Common myeloid progenitor, CD34-positive (primary cell): ENCODE measurements around the gene ECPAS.
"Not testable (repeated sequence)": the region's sequence is repeated elsewhere in the genome, so short reads cannot be mapped to it uniquely, and the experiment has no call there.

ENCODE experiments used
- CTCF ChIA-PET: fragments of 350-600 bp; sonication (Branson Sonifier 250); formaldehyde crosslinking; loops from one replicate; lab custom pipeline; 2021; ENCODE audit warnings: antibody characterized with exemption; lab: Charles Lee
- POLR2A ChIA-PET: fragments of 350-600 bp; sonication (Branson Sonifier 250); formaldehyde crosslinking; loops from one replicate; lab custom pipeline; 2021; ENCODE audit warnings: antibody characterized with exemption; lab: Charles Lee
- DNase-seq, 3 donors: peaks; one replicate each; pipeline versions ENCODE4 v3.0.0 to v3.0.0-alpha.2; 2013
- H3K27ac ChIP-seq, 2 experiments: 1 replicate in 1 of 2; 2 replicates in 1 of 2; pipeline ENCODE4 v1.7.0; 2013; ENCODE audit warnings: inconsistent platforms in 2 of 2, low read length in 2 of 2, mild to moderate bottlenecking in 2 of 2, low read depth in 1 of 2, moderate library complexity in 1 of 2; ENCODE audit not compliant: severe bottlenecking in 2 of 2, insufficient read depth in 1 of 2, poor library complexity in 1 of 2
- H3K27me3 ChIP-seq, 5 experiments: replicated peaks in 2 of 5; 1 replicate in 3 of 5; 2 replicates in 2 of 5; pipeline versions ENCODE4 v1.6.1 to v1.7.0; 2013; ENCODE audit warnings: low read length in 4 of 5, mild to moderate bottlenecking in 2 of 5, moderate library complexity in 2 of 5, inconsistent platforms in 1 of 5; ENCODE audit not compliant: insufficient read depth in 5 of 5, control insufficient read depth in 4 of 5
- H3K36me3 ChIP-seq, 4 experiments: 1 replicate in 2 of 4; 2 replicates in 2 of 4; pipeline versions ENCODE4 v1.6.1 to v1.7.0; 2013; ENCODE audit warnings: low read length in 3 of 4, control low read depth in 1 of 4, mild to moderate bottlenecking in 1 of 4; ENCODE audit not compliant: control insufficient read depth in 4 of 4, insufficient read depth in 4 of 4
- H3K4me1 ChIP-seq, 4 experiments: 1 replicate in 3 of 4; 2 replicates in 1 of 4; pipeline versions ENCODE4 v1.6.1 to v1.7.1; 2013; ENCODE audit warnings: low read length in 3 of 4, mild to moderate bottlenecking in 3 of 4, control low read depth in 1 of 4, inconsistent platforms in 1 of 4, moderate library complexity in 1 of 4; ENCODE audit not compliant: control insufficient read depth in 4 of 4, insufficient read depth in 4 of 4; ENCODE audit errors: control extremely low read depth in 1 of 4
- H3K4me3 ChIP-seq, 7 experiments: 1 replicate in 4 of 7; 2 replicates in 3 of 7; pipeline versions ENCODE4 v1.5.1 to v1.7.0; 2013; ENCODE audit warnings: mild to moderate bottlenecking in 7 of 7, low read length in 6 of 7, moderate library complexity in 6 of 7, inconsistent platforms in 2 of 7, low read depth in 2 of 7, control low read depth in 1 of 7; ENCODE audit not compliant: insufficient read depth in 4 of 7, control insufficient read depth in 1 of 7; ENCODE audit errors: extremely low read depth in 1 of 7
- H3K9me3 ChIP-seq, 5 experiments: 1 replicate in 4 of 5; 2 replicates in 1 of 5; pipeline versions ENCODE4 v1.6.1 to v1.7.1; 2013; ENCODE audit warnings: low read length in 4 of 5, mild to moderate bottlenecking in 2 of 5, inconsistent platforms in 1 of 5, low read depth in 1 of 5, moderate library complexity in 1 of 5; ENCODE audit not compliant: control insufficient read depth in 4 of 5, insufficient read depth in 2 of 5; ENCODE audit errors: control extremely low read depth in 1 of 5
- WGBS: methylation state at CpG from one replicate; pipeline ENCODE4 v1.1.5; 2013; ENCODE audit not compliant: insufficient coverage; 5-methylcytosine and 5-hydroxymethylcytosine counted together

ECPAS gene

DNA sequence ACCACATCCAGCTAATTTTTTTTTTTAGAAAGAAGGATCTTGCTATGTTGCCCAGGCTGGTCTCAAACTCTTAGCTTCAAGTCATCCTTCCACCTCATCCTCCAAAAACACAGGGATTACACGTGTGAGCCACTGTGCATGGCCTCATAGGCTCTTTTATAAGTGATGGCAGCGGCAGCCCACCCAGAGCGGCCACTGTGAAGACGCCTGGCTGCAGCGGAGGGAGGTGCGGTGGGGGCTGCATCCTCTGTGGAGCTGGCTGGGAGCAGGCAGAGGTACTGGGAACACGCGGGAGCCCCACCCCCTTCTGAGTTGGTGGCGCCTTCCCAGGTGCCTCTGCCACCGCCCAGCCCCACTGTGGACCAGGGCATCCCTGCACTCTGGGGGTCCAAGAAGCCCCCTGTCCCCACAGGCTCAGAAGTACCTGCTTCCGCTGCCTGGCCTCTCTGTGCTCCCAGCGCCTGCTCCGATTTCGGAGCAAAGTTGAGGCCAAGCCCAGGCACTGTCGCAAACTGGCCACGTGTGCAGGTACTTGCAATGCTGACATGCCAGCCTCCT lies 16.9 kb upstream of the ECPAS start:
- Histone ChIP-seq H3K4me3 (no peak overlapping the region), H3K9me3 (no peaks in the 10 kb centered on the region), H3K36me3 (no peaks in the 10 kb centered on the region), H3K27me3 (no peaks in the 10 kb centered on the region), H3K4me1 (no peaks in the 10 kb centered on the region), H3K27ac (no peak overlapping the region)
- DNase-seq = no peak
- ChIA-PET CTCF (interaction anchor here (1.5 kb wide), 1 partner anchor 11 kb away, joined by 3 read pairs; no protein-coding TSS in a partner anchor), POLR2A (no interaction called here)
- 95% methylated on average over 16 of the region's 16 CpGs for WGBS

DNA sequence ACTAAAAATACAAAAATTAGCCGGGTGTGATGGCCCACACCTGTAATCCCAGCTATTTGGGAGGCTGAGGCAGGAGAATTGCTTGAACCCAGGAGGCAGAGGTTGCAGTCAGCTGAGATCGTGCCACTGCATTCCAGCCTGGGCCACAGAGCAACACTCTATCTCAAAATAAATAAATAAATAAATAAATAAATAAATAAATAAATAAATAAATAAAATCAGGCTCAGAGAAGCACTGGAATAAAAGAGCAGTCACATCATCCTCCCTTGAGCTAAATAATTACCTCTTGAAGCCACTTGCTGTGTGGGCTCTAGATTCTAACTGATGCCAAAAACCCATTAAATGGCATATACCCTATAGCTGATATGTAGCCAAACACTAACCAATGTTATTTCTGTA lies 13.0 kb upstream of the ECPAS start:
- H3K9me3 ChIP-seq, H3K27me3 ChIP-seq, CTCF ChIA-PET, H3K4me1 ChIP-seq, H3K36me3 ChIP-seq, POLR2A ChIA-PET, H3K4me3 ChIP-seq, DNase-seq, H3K27ac ChIP-seq: not testable (repeated sequence)
- WGBS = no CpG with 5 or more reads among the region's 2 CpGs

DNA sequence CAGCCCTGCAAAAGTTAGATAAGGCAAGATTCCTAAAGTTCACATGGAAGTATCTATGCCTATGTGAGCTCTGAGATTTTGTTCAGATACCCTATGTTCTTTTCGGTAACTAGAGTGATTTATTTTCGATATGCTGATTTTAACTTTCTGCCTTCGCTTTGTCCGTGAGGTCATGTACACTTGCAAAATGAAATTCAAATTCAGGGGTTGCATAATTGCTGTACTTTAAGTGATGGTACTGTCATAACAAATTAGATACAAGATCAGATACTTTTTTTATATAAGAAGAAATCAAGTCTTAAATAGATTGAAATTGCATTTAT lies 350 bp upstream of the ECPAS start:
- Histone ChIP-seq H3K9me3 (no peaks in the 10 kb centered on the region), H3K36me3 (no peaks in the 10 kb centered on the region), H3K4me3 (peak overlapping the region; percentile 79 to 97 (median 88)), H3K27ac (peak overlapping the region; percentile 74 to 86), H3K27me3 (no peaks in the 10 kb centered on the region), H3K4me1 (peaks cover 6 to 14% (median 10%) of the 10 kb centered on the region in 4 experiments)
- ChIA-PET POLR2A (no interaction called here), CTCF (interaction anchor here (0.6 kb wide), 1 partner anchor 45 kb away, joined by 4 read pairs; no protein-coding TSS in a partner anchor)
- no peak for DNase-seq
- 0% methylated on average over 1 of the region's 4 CpGs for WGBS

DNA sequence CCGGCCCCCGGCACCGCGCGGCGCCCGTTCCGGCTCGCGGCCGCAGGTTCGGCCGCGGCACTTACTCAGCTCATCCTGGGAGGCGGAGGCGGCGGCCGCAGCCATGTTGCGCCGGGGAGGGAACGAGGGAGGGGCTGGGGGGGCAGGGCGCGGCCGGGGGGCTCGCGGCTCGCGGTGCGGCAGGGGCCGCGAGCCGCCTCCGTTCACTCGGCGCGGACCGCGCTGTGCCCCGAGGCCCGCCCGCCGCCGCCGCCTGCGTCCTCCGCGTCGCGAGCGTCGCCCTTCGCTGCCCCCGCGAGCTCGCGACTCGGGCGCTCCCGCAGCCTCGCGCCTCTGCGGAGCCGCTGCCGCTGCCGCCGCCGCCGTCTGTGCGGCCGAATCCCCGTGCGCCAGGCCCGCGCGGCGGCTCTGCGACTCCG lies 735 bp downstream of the ECPAS start:
- ChIA-PET CTCF (interaction anchor here (0.9 to 1.0 kb wide), 2 partner anchors 11 to 13 kb away, joined by 3 read pairs; no protein-coding TSS in a partner anchor), POLR2A (interaction anchor here (0.6 kb wide), 1 partner anchor 68 kb away, joined by 4 read pairs; no protein-coding TSS in a partner anchor)

DNA sequence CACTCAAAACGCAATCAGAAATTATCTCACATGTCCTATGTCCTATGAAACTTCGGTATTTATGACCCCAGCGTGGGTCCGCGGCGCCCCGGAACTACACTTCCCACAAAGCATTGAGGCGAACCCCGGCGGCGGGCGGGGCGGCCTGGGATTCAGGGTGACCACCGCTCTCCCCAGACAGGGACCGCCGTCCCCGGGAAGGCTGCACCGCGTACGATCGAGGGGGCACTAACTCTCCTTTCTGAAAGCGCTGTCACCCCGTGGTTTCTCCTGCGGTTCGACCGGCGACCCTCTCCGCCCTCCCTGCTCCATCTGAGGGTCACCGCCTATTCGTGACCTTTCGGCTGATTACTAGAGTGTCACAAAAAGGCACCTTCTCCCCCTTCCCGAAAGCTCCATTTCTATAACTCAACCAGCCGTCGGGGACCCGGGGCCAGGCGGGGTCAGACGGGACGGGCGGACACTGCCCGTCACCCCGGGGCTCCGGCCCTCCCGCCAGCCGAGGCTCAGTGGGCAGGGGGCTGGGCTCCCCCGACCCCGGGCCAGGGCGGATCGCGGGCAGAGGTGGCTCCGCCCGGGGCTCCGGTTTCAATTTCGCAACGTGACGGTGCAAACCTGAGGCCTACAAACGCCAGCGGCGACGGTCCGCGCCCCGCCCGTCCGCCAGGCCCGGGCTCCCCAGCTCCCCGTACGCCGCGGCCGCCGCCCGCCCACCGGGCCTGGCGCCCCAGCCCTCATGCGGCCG lies 1.3 kb downstream of the ECPAS start:
- Histone ChIP-seq H3K4me3 (peak overlapping the region; percentile 75 to 97 (median 87)), H3K9me3 (no peaks in the 10 kb centered on the region), H3K27ac (peak overlapping the region; percentile 81 to 93), H3K27me3 (no peaks in the 10 kb centered on the region), H3K4me1 (peaks cover 6 to 14% (median 13%) of the 10 kb centered on the region in 4 experiments), H3K36me3 (no peaks in the 10 kb centered on the region)
- DNase-seq = peak; percentile 63 to 87 (median 82)
- ChIA-PET CTCF (interaction anchor here (0.9 to 1.0 kb wide), 2 partner anchors 10 to 12 kb away, joined by 3 read pairs; no protein-coding TSS in a partner anchor), POLR2A (no interaction called here)
- under 1% methylated on average over 61 of the region's 76 CpGs for WGBS

More for the DNA sequence above, 735 bp downstream of the ECPAS start:
- 0% methylated on average over 59 of the region's 78 CpGs for WGBS
- no peaks in the 10 kb centered on the region for H3K9me3 ChIP-seq
- H3K27me3 ChIP-seq = no peaks in the 10 kb centered on the region
- peak overlapping the region in 1 of 2 experiments; percentile 93 for H3K27ac ChIP-seq
- H3K4me3 ChIP-seq = peak overlapping the region; percentile 75 to 97 (median 88)
- no peaks in the 10 kb centered on the region for H3K36me3 ChIP-seq
- no peak for DNase-seq
- H3K4me1 ChIP-seq = peaks cover 6 to 14% (median 11%) of the 10 kb centered on the region in 4 experiments

DNA sequence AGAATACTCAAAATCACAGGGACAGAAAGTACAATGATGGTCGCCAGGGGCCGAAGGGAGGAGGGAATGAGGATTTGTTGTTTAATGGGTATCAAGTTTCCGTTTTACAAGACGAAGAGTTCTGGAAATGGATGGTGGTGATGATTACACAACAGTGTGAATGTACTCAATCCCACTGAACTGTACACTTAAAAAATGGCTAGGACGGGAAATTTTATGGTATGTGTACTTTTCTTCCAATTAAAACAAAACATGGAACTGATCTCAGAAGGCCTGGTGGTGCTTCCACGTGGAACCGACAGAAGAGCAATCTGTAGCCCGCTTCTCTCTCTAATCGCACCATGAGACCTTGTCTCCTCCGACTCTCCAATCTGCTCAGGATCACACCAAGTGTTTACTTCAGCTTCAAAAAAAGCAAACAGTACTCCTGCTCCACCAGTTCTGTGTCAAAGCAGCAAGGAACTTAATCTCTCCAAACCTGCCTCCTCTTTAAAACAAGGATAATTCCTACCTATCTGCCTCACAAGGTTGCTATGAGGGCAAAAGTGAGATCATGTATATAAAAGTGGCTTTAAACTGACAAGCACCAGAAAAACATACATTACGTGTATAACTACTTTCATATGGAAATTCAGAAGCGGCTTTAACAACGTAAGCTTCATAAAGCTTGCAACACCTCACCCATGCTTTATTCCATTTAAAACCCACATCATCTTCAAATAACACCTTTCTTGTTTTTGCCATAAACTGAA lies 2.1 kb downstream of the ECPAS start:
- no peaks in the 10 kb centered on the region for H3K27me3 ChIP-seq
- no peaks in the 10 kb centered on the region for H3K36me3 ChIP-seq
- CTCF ChIA-PET = no interaction called here
- peak overlapping the region in 6 of 7 experiments; percentile 75 to 91 (median 86) for H3K4me3 ChIP-seq
- DNase-seq = no peak
- peak overlapping the region; percentile 26 to 93 for H3K27ac ChIP-seq
- 59% methylated on average over 6 of the region's 13 CpGs for WGBS
- POLR2A ChIA-PET = no interaction called here
- no peaks in the 10 kb centered on the region for H3K9me3 ChIP-seq
- H3K4me1 ChIP-seq = peaks cover 6 to 14% (median 13%) of the 10 kb centered on the region in 4 experiments
